ENCODE data around the gene YTHDF2.
A peak's percentile ranks its signal among the peaks of the same experiment; 100 is the strongest.
"Not testable (repeated sequence)": the region's sequence is repeated elsewhere in the genome, so short reads cannot be mapped to it uniquely, and the experiment has no call there.

YTHDF2 gene

GRCh38 chr1:28761189-28761588, 24.4 kb downstream of the YTHDF2 start:
- DNase-seq: no peak

GRCh38 chr1:28766532-28767183, 29.9 kb downstream of the YTHDF2 start:
- DNase-seq: no peak

DNA sequence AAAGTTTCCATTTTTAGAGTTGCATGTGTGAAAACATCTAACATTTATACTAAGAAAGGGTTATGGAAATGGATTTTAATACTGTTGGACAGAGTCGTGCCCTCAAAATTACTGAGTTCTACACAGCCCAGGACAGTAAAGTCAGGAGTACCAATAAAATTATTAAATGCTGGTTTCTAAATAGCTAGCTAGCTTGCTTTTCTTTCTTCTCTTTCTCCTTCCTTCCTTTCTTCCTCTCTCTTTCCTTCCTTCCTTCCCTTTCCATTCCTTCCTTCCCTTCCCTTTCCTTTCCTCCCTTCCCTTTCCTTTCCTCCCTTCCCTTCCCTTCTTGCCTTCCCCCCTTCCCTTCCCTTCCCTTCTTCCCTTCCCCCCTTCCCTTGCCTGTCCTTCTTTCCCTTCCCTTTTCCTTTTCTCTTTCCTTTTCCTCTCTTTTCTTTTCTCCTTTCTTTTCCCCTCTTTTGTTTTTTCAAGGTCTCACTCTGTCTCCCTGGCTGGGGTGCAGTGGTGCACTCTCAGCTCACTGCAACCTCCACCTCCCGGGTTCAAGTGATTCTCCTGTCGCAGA, 33.9 kb downstream of the YTHDF2 start:
- DNase-seq: no peak

DNA sequence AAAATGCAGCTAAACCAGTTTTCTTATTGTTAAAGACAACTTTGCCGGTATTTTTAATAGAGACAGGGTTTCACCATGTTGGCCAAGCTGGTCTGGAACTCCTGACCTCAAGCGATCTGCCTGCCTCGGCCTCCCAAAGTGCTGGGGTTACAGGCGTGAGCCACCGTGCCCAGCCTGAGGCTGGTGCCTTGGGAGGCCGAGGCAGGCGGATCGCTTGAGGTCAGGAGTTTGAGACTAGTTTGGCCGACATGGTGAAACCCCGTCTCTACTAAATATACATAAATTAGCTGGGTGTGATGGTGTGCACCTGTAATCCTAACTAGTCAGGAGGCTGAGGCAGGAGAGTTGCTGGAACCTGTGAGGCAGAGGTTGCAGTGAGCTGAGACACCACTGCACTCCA, 35.2 kb downstream of the YTHDF2 start:
- DNase-seq: not testable (repeated sequence)

DNA sequence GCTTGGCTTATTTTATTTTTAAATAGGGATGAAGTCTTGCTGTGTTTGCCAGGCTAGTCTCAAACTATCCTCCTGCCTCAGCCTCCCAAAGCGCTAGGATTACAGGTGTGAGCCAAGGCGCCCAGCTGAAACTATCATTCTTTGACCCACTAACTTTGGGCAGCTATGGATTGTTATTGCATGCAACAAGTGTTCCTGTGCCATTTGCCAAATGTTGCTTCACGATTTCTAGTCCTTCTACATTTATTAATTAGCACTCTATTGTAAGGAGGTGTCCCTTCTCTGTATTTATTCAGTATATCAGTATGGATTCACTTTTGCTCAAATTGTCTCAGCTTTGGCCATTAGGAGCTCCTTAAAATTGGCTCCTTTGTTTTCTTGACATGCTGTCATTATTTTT, 36.4 kb downstream of the YTHDF2 start:
- DNase-seq: no peak

GRCh38 chr1:28775121-28775942, 38.6 kb downstream of the YTHDF2 start:
- peak; percentile 69 for DNase-seq

DNA sequence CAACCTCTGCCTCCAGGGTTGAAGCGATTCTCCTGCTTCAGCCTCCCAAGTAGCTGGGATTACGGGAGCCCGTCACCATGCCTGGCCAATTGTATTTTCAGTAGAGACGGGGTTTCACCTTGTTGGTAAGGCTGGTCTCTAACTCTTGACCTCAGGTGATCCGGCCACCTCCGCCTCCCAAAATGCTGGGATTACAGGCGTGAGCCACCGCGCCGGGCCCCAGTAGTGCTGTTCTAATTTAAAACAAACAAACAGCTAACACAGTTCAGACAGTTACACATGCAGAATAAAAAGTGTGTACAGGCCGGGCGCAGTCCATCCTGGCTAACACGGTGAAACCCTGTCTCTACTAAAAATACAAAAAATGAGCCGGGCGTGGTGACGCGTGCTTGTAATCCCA, 39.6 kb downstream of the YTHDF2 start:
- DNase-seq: no peak

DNA sequence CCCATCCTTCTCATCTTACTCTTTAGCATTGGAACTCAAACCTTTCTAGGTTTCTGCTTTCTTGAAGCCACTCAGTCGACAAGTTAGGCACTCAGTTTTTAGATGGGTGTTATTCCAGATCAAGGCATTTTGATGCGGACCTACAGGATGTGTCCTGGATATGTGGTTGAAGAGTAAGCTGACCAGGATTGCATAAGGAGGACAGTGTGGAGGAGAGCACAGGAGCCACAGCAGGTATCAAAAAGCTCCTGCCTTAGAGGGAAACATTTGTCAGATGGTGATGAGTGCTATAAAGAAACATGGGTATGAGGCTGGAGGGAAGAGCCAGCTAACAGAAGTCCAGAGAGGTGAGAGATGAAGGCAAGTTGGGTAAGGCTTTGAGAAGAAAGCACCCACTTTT, 41.3 kb downstream of the YTHDF2 start:
- no peak for DNase-seq

DNA sequence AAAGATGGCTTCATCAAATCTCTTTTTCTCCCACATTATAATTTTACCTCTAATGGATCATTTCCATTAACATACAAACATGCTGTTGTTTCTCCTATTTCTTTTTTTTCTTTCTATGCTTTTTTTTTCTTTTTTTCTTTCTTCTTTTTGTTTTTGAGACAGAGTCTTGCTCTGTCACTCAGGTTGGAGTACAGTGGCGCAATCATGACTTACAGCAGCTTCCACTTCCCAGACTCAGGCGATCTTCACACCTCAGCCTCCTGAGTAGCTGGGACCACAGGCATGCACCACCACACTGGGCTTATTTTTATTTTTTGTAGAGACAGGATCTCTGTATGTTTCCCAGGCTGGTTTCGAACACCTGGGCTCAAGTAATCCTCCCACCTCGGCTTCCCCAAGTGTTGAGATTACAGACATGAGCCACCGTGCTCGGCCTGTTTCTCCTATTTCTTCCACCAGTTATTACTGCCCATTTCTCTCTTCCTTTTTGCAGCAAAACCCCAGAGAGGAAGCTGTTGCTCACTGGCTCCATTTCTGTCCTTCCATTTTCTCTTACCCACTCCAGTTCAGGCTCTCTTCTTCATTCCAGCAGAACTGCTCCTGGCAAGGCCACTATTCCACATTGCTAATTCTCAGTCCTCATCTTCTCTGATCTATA, 43.1 kb downstream of the YTHDF2 start:
- no peak for DNase-seq

- no peak for DNase-seq
These were observed 44.6 kb downstream of the YTHDF2 start for GRCh38 chr1:28781305-28781704.

DNA sequence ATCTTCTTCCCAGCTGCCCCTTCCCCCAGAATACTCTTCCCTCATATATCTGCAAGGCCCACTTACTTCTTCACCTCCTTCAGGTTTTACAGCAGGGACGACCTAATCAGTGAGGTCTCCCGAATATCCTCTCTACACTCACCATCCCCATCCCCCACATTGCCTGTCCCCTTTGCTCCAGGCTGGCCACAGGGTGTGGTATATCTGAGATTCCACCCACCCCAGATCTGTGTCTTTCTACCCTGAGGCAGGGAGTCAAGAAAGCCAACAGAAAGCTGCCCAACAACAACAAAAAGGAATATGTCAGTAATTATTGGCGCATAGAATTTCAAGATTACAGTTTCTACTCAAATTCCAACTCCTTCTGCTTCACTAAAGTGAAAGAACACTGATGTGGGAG, 45.3 kb downstream of the YTHDF2 start:
- DNase-seq: no peak

DNA sequence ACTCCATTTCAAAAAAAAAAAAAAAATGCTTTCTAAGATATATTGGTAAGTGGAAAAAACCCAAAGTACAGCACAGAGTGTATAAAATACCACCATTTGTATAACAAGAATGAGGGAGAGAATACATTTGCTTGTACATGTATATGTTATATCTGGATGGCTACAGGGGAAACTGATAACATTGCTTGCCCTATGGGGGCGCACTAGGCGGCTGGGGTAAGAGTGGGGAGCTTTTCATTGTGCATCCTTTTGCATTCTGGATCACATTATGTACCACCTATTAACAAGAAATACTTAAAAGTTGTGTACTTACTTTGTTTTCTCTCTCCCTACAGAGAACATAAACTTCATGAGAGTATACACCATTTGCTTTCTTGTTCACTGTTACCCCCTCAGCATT, 46.6 kb downstream of the YTHDF2 start:
- DNase-seq: no peak

- DNase-seq: no peak
These were observed 52.7 kb downstream of the YTHDF2 start for GRCh38 chr1:28789412-28789811.

DNA sequence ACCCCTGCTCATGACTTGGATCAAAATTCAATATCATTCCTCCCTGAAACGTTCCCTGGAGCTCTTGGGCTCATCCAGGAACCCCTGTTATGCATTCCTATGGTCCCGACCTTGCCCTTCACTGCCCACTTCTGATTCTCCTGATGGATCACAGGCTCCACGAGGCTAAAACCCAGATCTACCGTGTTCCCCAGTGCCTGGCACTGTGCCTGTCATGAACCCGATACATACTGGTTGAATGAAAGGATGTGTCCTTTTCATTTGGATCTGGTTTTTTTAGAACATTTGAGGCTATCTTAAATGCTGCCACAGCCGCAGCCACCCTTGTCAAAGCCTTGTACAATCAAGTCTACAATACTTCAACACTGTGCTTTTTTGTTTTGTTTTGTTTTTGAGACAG, 53.1 kb downstream of the YTHDF2 start:
- DNase-seq: no peak

GRCh38 chr1:28790377-28791035, 53.8 kb downstream of the YTHDF2 start:
- DNase-seq: no peak

- DNase-seq: not testable (repeated sequence)
These were observed 55.2 kb downstream of the YTHDF2 start for GRCh38 chr1:28791929-28792328.

DNA sequence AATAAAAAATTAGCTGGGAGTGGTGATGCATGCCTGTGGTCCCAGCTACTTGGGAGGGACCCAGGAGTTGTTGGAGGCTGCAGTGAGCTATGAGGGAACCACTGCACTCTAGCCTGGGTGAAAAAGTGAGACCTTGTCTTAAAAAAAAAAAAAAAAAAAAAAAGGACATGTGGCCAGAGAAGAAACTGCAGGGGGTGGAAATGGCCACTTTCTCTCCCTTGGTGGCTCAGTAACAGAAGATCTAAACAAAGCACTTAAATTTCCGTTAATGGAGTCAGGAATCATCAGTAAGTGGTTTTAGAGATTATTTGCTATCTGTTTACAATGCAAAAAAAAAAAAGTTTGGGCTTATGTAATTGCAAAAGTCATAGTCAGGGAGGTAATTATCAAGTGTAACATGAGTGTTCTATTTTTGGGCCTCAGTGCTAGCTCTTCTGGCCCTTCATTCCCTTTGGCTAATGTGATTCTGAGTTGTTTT, 55.9 kb downstream of the YTHDF2 start:
- no peak for DNase-seq

GRCh38 chr1:28794582-28794981, 57.8 kb downstream of the YTHDF2 start:
- not testable (repeated sequence) for DNase-seq

DNA sequence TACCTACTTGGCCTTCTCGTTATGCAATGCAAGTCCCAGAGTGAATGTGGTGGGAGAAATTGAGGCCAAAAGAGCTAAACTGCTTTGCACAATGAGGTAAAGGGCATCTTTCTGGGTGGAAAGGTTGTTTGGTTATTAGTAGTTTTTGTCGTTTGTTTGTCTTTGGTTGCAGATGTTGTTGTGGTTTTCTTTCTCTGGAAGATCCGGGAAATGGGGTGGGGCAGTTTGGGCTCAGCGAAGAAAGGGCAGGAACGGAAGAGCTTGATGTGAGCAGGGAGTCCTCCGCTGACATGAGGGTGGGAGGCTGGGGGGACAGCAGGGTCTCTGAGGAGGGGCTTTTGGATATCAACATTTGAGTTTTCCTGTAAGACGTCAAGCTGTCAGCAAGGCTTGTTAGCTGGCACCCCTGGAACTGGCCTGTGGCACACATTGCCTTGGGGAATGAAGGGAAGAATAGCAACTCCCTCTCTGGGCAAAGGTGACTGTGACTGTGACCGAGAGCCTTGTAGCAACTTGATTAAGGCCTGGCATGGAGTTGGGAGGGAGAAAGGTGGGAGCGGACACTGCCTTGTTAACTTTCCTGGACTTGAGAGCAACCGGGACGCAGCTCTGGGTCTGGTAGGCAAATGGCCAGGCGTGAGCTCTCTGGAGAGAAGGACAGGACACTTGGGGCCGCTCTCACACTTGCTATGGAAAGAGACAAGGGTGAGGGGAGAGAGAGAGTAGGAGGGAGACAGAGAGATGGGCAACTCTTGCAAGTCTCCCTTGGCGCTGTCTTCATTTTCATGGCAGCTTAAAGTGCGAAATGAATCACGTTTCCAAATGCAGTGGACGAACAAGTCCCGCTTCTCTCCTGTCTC, 59.8 kb downstream of the YTHDF2 start:
- no peak for DNase-seq

DNA sequence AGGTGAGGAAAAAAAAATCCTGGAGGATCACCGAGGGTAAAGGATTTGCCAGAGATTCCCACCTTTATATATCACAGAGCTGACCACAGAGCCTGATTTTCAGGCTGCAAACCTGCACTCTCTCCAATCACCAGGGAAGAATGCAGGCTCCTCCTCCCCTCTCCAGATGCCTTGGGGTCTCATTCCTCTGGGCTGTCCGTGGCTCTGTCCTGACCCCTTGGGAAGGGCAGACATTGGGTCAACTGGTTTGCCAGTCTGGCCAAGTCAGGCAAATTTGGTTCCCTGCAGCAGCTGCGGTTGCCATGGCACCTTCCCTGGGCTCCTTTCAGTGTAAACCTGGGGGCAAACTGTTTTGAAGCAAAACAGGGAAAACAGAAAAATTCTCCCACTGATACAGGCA, 63.6 kb downstream of the YTHDF2 start:
- no peak for DNase-seq

DNA sequence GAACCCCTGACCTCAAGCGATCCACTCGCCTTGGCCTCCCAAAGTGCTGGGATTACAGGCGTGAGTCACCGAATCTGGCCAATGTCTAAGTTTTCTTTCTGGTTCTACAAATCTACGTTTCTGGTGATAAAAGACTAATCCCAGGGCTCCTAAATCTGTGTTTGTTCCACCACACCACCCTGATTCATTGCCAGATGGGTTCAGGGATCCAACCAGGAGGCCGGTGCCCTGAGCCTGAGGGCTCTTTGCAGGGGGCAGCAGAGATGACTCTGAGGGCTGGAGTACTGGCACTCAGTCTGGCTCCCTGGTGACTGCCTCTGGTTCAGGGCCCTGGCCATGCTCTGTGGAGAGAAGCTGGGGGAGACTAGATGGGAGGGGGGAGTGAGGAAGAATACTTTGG, 64.7 kb downstream of the YTHDF2 start:
- no peak for DNase-seq

DNA sequence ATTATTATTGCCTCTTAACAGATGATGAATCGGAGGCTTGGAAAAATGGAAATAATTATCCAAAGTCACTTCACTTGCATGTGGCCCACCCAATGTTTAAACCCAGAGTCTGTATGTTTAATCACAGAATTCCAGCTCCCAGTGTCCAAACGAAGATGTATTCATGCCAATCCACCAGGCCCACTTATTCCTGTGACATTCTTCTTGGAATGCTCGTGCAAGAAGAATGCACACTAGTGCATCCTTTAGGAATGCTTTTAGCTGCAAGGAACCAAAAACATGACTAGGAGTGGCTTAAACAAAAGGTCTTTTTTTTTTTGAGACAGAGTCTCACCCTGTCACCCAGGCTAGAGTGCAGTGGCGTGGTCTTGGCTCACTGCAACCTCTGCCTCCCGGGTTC, 66.3 kb downstream of the YTHDF2 start:
- DNase-seq: no peak

Measured in CD4-positive, alpha-beta T cell treated with Interleukin-4 for 4 hours (primary cell).